Left renal pelvis (tissue), 4 donors: Measurements from ENCODE around the gene GABRB3. TPM values are rescaled to one million over a fixed set of nuclear protein-coding genes. Genes with fewer than 3 reads are reported as not detected.

Source experiments
- DNase-seq, 4 donors: peaks; one replicate each; pipeline ENCODE4 v3.0.0-alpha.2; 2013; ENCODE audit warnings: low read depth in 4 of 4, low spot score in 3 of 4
- polyA plus RNA-seq, 4 donors: library from polyadenylated mRNA; unstranded; fragments of 120-200 nt; gene quantifications; one replicate each; pipeline ENCODE4 v1.2.1, GENCODE V29; 2013; ENCODE audit not compliant: insufficient read length in 4 of 4

GABRB3 gene
- polyA plus RNA-seq = 1 to 10 TPM; 4.0 to 7.4 (median 6.6) TPM

DNA sequence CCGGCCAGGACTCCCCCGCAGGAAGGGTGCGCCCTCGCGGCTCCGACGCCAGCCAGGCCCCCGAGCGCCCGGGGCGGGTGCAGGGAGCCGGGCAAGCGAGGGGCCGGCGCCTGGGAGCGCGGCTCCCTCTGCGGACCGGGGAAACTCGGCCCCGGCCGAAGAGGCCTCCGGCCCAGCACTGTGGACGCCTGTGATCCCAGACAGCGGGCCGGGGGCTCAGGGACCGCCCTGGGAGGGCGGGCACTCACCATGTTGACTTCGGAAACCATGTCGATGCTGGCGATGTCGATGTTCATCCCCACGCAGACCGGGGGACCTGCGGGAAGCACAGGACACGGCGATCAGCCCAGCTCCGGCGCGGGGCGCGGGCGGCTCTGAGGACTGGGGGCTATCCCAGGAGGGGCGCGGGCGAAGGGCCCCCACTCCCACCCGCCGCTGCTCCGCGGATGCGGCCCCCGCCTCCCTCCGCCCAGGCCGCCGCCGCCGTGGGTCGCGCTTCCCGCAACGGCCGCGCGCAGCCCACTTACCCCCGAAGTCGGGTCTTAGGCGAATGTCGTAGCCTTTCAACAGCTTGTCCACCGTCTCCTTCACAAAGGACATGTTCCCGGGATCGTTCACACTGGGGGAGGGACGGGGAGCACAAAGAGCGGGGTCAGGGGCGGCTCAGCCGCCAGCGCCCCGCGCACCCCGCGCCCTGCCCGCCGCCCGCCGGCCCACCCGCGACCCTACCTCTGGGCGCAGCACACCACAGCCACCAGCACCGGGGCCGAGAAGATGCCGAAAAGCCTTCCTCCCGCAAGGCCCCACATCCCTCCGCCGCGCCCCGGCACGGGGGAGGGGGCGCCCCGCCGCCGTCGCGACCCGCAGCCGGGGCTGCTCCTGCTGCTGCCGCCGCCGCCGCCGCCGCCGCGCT is at the start of gene GABRB3:
Gene GABRB3 (minus strand): TSS at position 913 of the 913 bp plus-strand sequence.
- DNase-seq = no peak

DNA sequence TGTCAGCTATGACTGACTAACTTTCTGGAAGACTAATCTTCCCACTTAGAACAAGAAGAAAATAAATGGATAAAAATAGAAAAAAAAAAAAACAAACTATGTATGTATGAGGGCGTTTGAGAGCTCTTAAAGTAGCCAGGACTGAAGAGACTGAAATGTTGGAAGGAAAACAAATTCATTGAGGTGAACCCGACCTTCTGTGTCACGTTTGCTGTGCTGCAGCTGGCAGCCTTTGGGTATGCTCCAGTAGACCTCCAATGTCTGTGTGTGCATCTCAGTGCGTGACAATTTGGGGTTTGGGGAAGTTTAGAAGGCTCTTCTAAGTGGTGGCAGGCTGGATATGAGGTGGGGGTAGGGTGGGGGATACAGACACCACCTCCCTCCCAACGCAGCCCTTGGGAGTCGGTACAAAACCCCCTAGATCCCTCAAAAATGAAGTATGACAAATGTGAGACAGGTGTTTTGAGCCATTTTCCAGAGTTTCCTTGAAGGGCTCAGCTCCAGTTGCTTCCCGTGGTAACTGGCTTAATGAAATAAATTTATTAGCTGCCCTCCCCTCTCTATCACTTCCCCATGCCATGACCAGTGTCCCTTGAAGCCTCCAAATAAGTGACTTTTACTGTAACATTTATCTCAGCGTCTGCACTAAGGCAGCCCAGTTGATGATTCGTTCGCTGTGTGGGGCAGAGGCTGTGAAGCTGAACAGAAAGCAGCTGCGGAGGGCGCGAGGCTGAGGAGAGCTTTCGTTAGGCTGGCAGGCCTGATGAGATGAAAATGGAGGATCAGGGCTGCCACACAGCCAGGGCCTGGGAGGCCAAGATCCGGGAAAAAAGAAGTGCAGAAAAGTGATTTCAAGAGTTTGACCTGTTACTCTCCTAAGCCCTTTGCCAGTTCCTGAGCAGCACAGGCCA is 34.9 kb upstream of the GABRB3 start:
- peak in 3 of 4 donors; percentile 6 to 10 (median 6) for DNase-seq

DNA sequence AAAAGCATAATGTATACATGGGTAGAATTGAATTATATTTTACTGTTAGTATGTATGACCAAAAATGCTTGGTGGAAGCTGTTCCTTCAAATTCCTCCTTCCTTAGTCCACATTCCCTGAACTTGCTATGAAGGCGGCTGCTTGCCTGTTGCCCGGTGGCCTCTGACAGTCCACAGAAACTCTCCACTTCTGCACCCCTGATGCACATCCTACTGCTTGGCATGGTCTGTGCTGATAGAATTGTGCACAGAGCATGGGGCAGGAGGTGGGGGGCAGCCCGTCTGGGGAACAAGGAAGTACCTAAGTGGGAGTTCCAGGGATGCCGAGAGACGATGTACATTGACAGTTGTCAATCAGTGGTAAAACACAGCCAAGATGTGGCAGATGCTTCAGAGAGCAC is 33.7 kb upstream of the GABRB3 start:
- DNase-seq = no peak

DNA sequence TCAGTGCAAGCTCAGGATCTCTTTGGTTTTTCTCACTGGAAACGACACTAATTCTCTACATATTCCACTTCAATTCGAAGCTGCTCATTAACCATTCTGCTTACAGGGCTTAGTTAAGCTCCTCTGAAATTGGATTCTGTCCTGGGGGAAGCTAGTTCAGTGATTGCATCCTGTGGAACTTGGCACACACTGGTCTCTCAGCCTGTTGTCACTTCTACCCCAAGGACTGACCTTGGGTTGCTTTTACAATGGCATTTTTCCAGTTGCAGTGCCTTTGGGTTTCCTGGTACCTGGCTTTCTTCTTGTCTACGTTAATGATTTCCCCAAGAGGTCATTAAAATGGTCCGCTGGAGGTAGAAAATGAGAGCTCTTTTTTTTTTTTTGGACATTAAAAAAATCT is 33.3 kb upstream of the GABRB3 start:
- peak in 2 of 4 donors; percentile 2 to 3 for DNase-seq

- DNase-seq = no peak
These were observed 32.6 kb upstream of the GABRB3 start for GRCh38 chr15:26805470-26805869.

DNA sequence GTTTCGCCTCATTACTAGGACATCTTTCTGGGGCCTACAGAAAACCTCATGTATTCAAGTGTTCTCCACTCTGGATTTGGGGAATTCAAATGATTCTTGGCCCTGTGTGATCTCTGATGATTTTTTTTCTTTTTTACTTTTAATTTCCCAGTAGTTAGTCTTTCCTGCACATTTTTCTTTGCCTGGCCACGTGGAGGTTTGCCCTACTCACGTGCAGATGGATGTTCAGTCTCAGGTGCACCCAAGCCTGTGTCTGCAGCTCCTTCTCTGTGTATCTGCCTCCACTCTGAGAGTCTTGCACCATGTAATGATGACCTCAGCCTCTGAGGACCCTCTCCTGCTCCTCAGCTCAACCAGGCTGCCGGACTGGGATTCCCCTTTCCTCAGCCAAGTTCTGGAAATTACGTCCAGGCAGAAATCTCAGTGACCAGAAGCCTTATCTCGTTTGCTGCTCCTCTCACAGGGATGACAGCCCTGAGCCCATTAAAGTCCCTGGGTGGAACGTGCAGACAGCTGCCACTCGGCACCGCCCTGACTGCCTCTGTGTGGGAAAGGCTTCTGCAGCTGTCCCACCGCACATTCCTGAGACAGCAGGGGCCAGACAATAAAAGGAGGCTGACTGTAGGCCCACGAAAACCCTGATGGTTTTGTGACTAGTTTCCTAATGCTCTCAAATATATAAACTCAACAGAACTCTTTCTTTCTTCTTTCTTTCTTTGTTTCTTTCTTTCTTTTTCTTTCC is 31.4 kb upstream of the GABRB3 start:
- no peak for DNase-seq

DNA sequence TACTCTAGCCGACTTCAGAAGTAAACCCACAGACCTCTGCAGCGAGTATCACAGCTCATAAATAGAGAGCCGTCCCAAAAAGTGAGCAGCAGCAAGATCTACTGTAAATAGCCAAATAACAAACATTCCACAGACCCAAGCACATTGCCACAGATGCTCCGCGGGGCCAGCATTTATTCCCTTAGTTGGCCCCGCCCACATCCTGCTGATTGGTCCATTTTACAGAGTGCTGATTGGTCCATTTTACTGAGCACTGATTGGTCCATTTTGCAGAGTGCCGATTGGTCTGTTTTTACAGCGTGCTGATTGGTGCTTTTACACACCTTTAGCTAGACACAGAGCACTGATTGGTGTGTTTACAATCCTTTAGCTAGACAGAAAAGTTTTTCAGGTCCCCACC is 17.3 kb upstream of the GABRB3 start:
- DNase-seq = no peak

- no peak for DNase-seq
These were observed 8.9 kb upstream of the GABRB3 start for GRCh38 chr15:26781816-26782215.

DNA sequence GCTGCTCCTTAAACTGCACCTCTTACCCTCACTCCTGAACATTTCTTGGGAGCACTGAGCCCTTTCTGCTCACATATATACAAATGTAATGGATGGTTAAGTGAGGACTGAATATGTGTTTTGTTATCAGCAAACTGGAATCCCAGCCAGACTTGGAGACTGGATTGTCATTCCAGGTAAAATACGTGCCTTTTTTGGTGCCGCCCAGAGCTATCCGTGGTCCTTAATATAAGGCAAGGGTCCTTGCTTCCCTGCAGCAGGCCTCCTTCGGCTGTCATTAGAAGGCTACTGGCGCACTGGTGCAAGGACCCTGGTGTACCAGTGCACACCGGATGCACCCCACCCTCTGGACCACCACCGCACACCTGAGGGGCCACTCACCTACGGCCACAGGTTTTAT is 1.1 kb upstream of the GABRB3 start:
- DNase-seq = no peak

- DNase-seq = peak in 2 of 4 donors; percentile 24 to 29
These were observed 406 bp upstream of the GABRB3 start for GRCh38 chr15:26773067-26773877.

DNA sequence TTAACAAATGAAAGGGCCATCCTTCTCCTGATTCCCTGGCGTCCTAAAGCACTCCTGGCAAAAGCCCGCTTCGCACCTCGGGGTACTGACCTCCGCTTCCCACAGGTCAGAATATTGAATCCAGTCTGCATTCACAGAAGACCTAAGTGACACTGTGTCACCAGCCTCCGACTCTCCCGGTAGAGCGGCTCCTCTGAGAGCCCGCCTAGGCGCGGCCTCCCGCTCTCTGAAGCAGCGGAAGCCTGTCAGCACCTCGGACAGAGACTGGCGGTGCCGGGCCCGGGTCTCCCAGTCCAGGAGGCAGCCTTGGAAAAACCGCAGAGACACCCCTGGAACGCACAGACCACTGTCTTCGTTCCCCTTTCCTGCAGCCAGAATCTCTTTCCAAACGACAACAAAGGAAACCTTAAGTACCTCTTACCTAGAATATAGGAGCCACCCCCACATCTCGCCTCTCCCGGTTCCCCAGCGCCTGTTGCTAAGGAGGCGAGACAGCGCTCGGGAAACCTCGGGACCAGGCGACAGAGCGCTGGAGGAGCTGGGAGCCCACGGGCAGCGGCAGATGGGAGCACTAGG is 1.2 kb downstream of the GABRB3 start:
- peak in 3 of 4 donors; percentile 45 to 66 (median 57) for DNase-seq

GRCh38 chr15:26771168-26771567 is 1.7 kb downstream of the GABRB3 start:
- DNase-seq = no peak

- DNase-seq = no peak
These were observed 5.6 kb downstream of the GABRB3 start for GRCh38 chr15:26767169-26767670.

- DNase-seq = no peak
These were observed 6.6 kb downstream of the GABRB3 start for GRCh38 chr15:26766262-26766661.

DNA sequence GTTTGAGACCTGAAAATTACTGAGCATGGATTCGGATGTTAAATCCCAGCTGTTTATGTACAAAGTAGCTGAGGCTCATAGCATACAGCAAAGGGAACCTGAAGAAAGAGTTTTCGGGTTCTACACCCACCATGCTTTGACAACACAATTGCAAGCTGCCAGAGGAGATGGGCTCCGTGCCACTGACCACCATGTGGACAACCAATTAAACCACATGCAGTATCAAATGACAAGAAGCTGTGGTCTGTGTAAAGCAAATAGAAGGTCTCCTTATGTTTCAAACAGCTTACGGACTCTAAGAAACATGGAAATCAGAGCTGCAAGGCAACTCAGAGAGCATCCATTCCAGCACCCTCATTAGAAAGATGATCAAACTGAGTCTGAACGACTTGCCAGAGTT is 12.9 kb downstream of the GABRB3 start:
- DNase-seq = no peak

GRCh38 chr15:26758079-26758478 is 14.8 kb downstream of the GABRB3 start:
- no peak for DNase-seq

DNA sequence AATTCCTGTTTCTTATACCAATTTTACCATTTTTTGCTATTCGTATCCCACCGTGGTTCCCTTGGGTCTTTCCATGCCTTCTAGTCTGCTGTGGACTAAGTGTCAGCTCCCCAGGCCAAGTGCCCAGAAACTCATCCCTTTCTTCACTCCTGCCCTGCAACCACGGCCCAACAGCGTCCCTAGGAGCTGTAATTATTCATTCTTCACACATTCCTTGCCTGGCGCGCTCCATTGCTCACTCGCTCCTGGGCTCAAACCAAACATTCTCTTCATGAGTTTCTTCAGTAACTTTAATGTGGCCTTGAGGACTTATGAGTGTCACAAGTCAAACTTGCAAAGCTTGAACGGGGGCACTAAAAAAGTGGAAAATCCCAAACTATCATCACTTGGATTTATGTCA is 15.7 kb downstream of the GABRB3 start:
- DNase-seq = no peak

DNA sequence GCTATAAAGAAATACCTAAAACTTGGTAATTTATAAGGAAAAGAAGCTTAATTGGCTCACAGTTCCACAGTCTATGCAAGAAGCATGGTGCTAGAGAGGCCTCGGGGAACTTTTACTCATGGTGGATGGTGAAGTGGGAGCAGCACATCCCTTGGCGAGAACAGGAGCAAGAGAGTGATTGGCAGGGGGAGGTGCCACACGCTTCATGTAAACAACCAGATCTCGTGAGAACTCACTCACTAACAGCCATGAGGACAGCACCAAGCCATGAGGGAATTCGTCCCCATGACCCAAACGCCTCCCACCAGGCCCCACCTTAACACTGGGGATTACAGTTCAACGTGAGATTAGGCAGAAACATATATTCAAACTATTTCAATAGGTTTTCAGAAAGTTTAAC is 28.0 kb downstream of the GABRB3 start:
- no peak for DNase-seq

DNA sequence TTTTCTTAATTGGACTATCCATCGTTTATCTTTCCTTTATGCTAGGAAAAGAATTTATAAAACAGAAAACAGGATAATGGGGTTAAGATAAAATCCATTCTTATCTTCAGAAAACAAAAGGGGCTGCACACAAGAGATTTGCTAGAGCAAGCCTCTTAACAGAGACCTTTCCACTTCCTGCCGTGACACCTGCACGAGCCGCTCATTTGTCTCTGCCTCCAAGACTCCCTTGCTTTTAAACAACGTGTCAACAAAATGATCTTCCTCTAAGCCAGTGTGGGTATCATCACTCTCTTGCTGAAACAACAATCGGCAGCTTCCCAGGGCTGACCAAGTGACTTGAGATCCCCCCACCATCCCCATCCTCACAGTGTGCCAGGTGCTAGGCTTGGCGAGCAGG is 33.1 kb downstream of the GABRB3 start:
- DNase-seq = no peak
